SK-N-SH (cell line): Measurements from ENCODE around the gene BICC1. TPM values are rescaled to one million over a fixed set of nuclear protein-coding genes. Genes with fewer than 3 reads are reported as not detected.

Source experiments
- CTCF ChIA-PET: fragments of 300-600, 350-600 bp; formaldehyde crosslinking; extraction: SDS; loops from one replicate; lab custom pipeline; 2021; lab: Yijun Ruan, JAX
- POLR2A ChIA-PET: fragments of 350-600 bp; sonication (Branson Sonifier 250); formaldehyde crosslinking; extraction: SDS; loops from one replicate; lab custom pipeline; 2020; ENCODE audit warnings: antibody characterized with exemption, inconsistent platforms; lab: Yijun Ruan, JAX
- DNase-seq: peaks from one replicate; pipeline ENCODE4 v3.0.0; 2012
- H2AFZ ChIP-seq: fragments of 200-600 bp; sonication (generic); 2 replicates; pipeline ENCODE4 v1.8.1; 2016; ENCODE audit warnings: antibody characterized with exemption, mild to moderate bottlenecking, low read depth
- H3F3A ChIP-seq: fragments of 200-600 bp; sonication (generic); replicated peaks from 2 replicates; pipeline ENCODE3; 2016; ENCODE audit warnings: antibody characterized with exemption, mild to moderate bottlenecking; ENCODE audit not compliant: insufficient read depth
- H3K27ac ChIP-seq, 2 experiments: fragments of 200-500 bp in 1 of 2; fragments of 200-600 bp in 1 of 2; sonication (Bioruptor generic) in 1 of 2; sonication (generic), shearing (Covaris generic) in 1 of 2; 2 replicates each; pipeline versions ENCODE4 v1.5.1 to v1.6.1; 2014 to 2016; ENCODE audit warnings: low read depth in 2 of 2, inconsistent platforms in 1 of 2, low read length in 1 of 2, mild to moderate bottlenecking in 1 of 2, mixed read lengths in 1 of 2
- H3K27me3 ChIP-seq: fragments of 200-600 bp; sonication (generic), shearing (Covaris generic); 2 replicates; pipeline ENCODE4 v1.6.1; 2016; ENCODE audit warnings: mixed run types; ENCODE audit not compliant: insufficient read depth
- H3K36me3 ChIP-seq, 2 experiments: fragments of 200-500 bp in 1 of 2; fragments of 200-600 bp in 1 of 2; sonication (Bioruptor generic) in 1 of 2; sonication (generic) in 1 of 2; replicated peaks in 1 of 2; 2 replicates each; pipeline versions ENCODE3 to v1.5.1; 2014 to 2016; ENCODE audit warnings: low read length in 1 of 2, mild to moderate bottlenecking in 1 of 2; ENCODE audit not compliant: insufficient read depth in 2 of 2, control insufficient read depth in 1 of 2
- H3K4me1 ChIP-seq, 2 experiments: fragments of 200-500 bp in 1 of 2; fragments of 200-600 bp in 1 of 2; sonication (Bioruptor generic) in 1 of 2; sonication (generic), shearing (Covaris generic) in 1 of 2; 2 replicates each; pipeline versions ENCODE4 v1.5.1 to v1.6.1; 2014 to 2016; ENCODE audit warnings: low read depth in 1 of 2, low read length in 1 of 2, mixed run types in 1 of 2; ENCODE audit not compliant: insufficient read depth in 2 of 2, control insufficient read depth in 1 of 2
- H3K4me2 ChIP-seq: fragments of 200-600 bp; sonication (generic), shearing (Covaris generic); 2 replicates; pipeline ENCODE4 v1.6.1; 2017; ENCODE audit warnings: mixed run types
- H3K4me3 ChIP-seq, 2 experiments: fragments of 200-500 bp in 1 of 2; fragments of 200-600 bp in 1 of 2; sonication (Bioruptor generic) in 1 of 2; sonication (generic), shearing (Covaris generic) in 1 of 2; 2 replicates each; pipeline versions ENCODE4 v1.5.1 to v1.8.1; 2014 to 2016; ENCODE audit warnings: low read depth in 2 of 2, inconsistent platforms in 1 of 2, low read length in 1 of 2, mild to moderate bottlenecking in 1 of 2, mixed read lengths in 1 of 2, moderate library complexity in 1 of 2
- H3K79me2 ChIP-seq: fragments of 200-600 bp; sonication (generic); 2 replicates; pipeline ENCODE4 v1.8.1; 2017; ENCODE audit warnings: mild to moderate bottlenecking; ENCODE audit not compliant: insufficient read depth
- H3K9ac ChIP-seq: fragments of 200-600 bp; sonication (generic); 2 replicates; pipeline ENCODE4 v1.6.1; 2017; ENCODE audit warnings: mixed run types
- H3K9me2 ChIP-seq: fragments of 200-600 bp; sonication (generic); 2 replicates; pipeline ENCODE4 v1.6.1; 2017; ENCODE audit warnings: mixed run types
- H3K9me3 ChIP-seq: fragments of 200-600 bp; sonication (generic); 2 replicates; pipeline ENCODE4 v1.6.1; 2017; ENCODE audit warnings: mixed run types, mild to moderate bottlenecking, moderate library complexity
- H4K20me1 ChIP-seq: fragments of 200-600 bp; sonication (generic); 2 replicates; pipeline ENCODE4 v1.6.1; 2017; ENCODE audit warnings: mild to moderate bottlenecking, mixed run types; ENCODE audit not compliant: insufficient read depth
- CHD2 ChIP-seq: fragments of 150-350 bp; IDR thresholded peaks from 2 replicates; pipeline ENCODE4 v1.6.1; 2018; ENCODE audit warnings: low read length; ENCODE audit not compliant: partially characterized antibody
- EP300 ChIP-seq, 2 experiments: IDR thresholded peaks; 2 replicates each; pipeline versions ENCODE4 v1.4.0 to v1.6.1; 2012; ENCODE audit warnings: borderline replicate concordance in 1 of 2, low read depth in 1 of 2, low read length in 1 of 2
- FOXJ3 ChIP-seq: sonication (generic); formaldehyde crosslinking; IDR thresholded peaks from 2 replicates; pipeline ENCODE4 v1.5.1; 2020; ENCODE audit warnings: mild to moderate bottlenecking, missing genetic modification reagents
- FOXM1 ChIP-seq: IDR thresholded peaks from 2 replicates; pipeline ENCODE4 v1.4.0; 2012; ENCODE audit warnings: low read depth, mild to moderate bottlenecking
- GATA2 ChIP-seq: sonication (generic); formaldehyde crosslinking; IDR thresholded peaks from 2 replicates; pipeline ENCODE4 v1.5.0; 2020; ENCODE audit warnings: mild to moderate bottlenecking, missing genetic modification reagents
- NFIC ChIP-seq: IDR thresholded peaks from 2 replicates; pipeline ENCODE4 v1.4.0; 2012; ENCODE audit warnings: borderline replicate concordance
- NRF1 ChIP-seq: IDR thresholded peaks from 2 replicates; pipeline ENCODE4 v1.6.1; 2012; ENCODE audit warnings: low read depth, mild to moderate bottlenecking, low read length
- RAD21 ChIP-seq: IDR thresholded peaks from 2 replicates; pipeline ENCODE4 v1.6.1; 2012; ENCODE audit warnings: mild to moderate bottlenecking, low read length
- RCOR1 ChIP-seq: fragments of 150-350 bp; IDR thresholded peaks from 2 replicates; pipeline ENCODE4 v1.6.1; 2017; ENCODE audit warnings: antibody characterized with exemption, low read length
- RXRA ChIP-seq: IDR thresholded peaks from 2 replicates; pipeline ENCODE4 v1.4.0; 2012; ENCODE audit warnings: low read depth, mild to moderate bottlenecking, borderline replicate concordance
- SMC3 ChIP-seq: IDR thresholded peaks from 2 replicates; pipeline ENCODE4 v1.6.1; 2012; ENCODE audit warnings: low read depth, low read length, improper control_type of control experiment
- TAF1 ChIP-seq: IDR thresholded peaks from 2 replicates; pipeline ENCODE4 v1.6.1; 2012; ENCODE audit warnings: low read depth, mild to moderate bottlenecking, low read length, moderate library complexity, borderline replicate concordance
- YY1 ChIP-seq: IDR thresholded peaks from 2 replicates; pipeline ENCODE4 v1.4.0; 2012; ENCODE audit warnings: low read depth, mild to moderate bottlenecking
- WGBS: methylation state at CpG from one replicate; pipeline ENCODE4 v1.1.6; 2017; ENCODE audit warnings: low lambda C conversion rate; 5-methylcytosine and 5-hydroxymethylcytosine counted together
- polyA plus RNA-seq, 3 experiments: library from polyadenylated mRNA; depleted of rRNA; stranded (reverse); fragments of >200 nt; gene quantifications; 2 replicates each; pipeline ENCODE4 v1.2.3, GENCODE V29; 2012
- TF ChIP-seq, protein P1 (sequence below): IDR thresholded peaks from 2 replicates; pipeline ENCODE4 v1.6.1; 2012; ENCODE audit warnings: mild to moderate bottlenecking, low read depth, low read length, moderate library complexity
- TF ChIP-seq, protein P2 (sequence below): fragments of 150-350 bp; IDR thresholded peaks from 2 replicates; pipeline ENCODE4 v1.6.1; 2016; ENCODE audit warnings: mild to moderate bottlenecking, low read depth, low read length
- TF ChIP-seq, protein P3 (sequence below): IDR thresholded peaks from 2 replicates; pipeline ENCODE4 v1.4.0; 2012; ENCODE audit warnings: low read depth, borderline replicate concordance
- TF ChIP-seq, protein P4 (sequence below): fragments of 200-600 bp; sonication (generic); IDR thresholded peaks from 2 replicates; pipeline ENCODE4 v1.6.1; 2017; ENCODE audit warnings: antibody characterized with exemption, mild to moderate bottlenecking, moderate library complexity
- TF ChIP-seq, protein P5 (sequence below): IDR thresholded peaks from 2 replicates; pipeline ENCODE4 v1.4.0; 2012; ENCODE audit warnings: low read depth, borderline replicate concordance

The BICC1 gene
- polyA plus RNA-seq, 1 of the 3 experiments (the other 2 are of a cell fraction), result 1.5 TPM

DNA sequence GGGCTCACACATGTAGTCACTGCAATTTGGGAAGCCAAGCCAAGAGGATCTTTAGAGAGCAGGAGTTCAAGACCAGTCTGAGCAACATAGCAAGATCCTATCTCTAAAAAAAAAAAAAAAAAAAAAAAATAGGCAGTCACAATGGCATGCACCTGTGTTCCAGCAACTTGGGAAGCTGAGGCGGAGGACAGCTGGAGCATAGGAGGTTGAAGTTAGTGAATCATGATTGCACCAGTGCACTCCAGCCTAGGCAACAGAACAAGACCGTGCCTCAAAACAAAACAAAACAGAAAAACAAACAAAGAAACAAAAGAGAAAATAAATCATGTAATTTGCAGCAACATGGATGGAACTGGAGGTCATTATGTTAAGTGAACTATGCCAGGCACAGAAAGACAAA is 33.6 kb upstream of the BICC1 start (continued):
- TF ChIP-seq, protein P1, sequence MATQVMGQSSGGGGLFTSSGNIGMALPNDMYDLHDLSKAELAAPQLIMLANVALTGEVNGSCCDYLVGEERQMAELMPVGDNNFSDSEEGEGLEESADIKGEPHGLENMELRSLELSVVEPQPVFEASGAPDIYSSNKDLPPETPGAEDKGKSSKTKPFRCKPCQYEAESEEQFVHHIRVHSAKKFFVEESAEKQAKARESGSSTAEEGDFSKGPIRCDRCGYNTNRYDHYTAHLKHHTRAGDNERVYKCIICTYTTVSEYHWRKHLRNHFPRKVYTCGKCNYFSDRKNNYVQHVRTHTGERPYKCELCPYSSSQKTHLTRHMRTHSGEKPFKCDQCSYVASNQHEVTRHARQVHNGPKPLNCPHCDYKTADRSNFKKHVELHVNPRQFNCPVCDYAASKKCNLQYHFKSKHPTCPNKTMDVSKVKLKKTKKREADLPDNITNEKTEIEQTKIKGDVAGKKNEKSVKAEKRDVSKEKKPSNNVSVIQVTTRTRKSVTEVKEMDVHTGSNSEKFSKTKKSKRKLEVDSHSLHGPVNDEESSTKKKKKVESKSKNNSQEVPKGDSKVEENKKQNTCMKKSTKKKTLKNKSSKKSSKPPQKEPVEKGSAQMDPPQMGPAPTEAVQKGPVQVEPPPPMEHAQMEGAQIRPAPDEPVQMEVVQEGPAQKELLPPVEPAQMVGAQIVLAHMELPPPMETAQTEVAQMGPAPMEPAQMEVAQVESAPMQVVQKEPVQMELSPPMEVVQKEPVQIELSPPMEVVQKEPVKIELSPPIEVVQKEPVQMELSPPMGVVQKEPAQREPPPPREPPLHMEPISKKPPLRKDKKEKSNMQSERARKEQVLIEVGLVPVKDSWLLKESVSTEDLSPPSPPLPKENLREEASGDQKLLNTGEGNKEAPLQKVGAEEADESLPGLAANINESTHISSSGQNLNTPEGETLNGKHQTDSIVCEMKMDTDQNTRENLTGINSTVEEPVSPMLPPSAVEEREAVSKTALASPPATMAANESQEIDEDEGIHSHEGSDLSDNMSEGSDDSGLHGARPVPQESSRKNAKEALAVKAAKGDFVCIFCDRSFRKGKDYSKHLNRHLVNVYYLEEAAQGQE, result no peak
- TF ChIP-seq, protein P2, sequence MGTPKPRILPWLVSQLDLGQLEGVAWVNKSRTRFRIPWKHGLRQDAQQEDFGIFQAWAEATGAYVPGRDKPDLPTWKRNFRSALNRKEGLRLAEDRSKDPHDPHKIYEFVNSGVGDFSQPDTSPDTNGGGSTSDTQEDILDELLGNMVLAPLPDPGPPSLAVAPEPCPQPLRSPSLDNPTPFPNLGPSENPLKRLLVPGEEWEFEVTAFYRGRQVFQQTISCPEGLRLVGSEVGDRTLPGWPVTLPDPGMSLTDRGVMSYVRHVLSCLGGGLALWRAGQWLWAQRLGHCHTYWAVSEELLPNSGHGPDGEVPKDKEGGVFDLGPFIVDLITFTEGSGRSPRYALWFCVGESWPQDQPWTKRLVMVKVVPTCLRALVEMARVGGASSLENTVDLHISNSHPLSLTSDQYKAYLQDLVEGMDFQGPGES, result no peak
- TF ChIP-seq, all 33 proteins: peak for 0

DNA sequence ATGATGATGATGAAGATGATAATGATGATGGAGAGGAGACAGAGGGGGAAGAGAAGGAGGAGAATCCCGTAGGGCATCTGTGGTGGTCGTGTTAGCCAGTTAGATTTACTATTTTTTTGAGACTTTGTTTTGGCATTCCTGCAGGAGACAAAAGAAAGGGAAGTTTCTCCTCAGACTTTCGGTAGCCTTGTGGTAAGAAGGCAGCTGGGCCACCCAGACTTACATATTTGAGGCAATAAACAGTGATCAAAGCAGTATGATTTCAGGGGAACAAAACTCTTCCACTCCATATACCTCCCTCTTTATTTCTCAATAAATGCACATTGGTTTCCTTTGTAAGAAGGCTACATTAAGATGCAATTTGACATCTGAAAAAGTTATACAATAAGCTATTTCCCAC is 32.4 kb upstream of the BICC1 start:
- Histone ChIP-seq H3K9me3 (no peaks in the 10 kb centered on the region), H3K79me2 (no peaks in the 10 kb centered on the region), H3K27me3 (no peaks in the 10 kb centered on the region), H3K9me2 (no peaks in the 10 kb centered on the region), H4K20me1 (no peaks in the 10 kb centered on the region), H3K9ac (no peak overlapping the region), H2AFZ (no peak overlapping the region), H3K4me2 (no peak overlapping the region), H3K4me3 (no peak overlapping the region), H3K27ac (no peak overlapping the region), H3F3A (peaks cover 15% of the 10 kb centered on the region), H3K36me3 (no peaks in the 10 kb centered on the region), H3K4me1 (peaks cover 0 to 20% of the 10 kb centered on the region in 2 experiments; a peak in 2 of 4 replicates)
- ChIA-PET CTCF (interaction anchor here (0.6 kb wide), 1 partner anchor 268 kb away, joined by 3 read pairs; no protein-coding TSS in a partner anchor), POLR2A (interaction anchor here (0.7 kb wide), 1 partner anchor 1463 kb away, joined by 3 read pairs; no protein-coding TSS in a partner anchor)
- WGBS, result 65% methylated on average over 3 of the region's 3 CpGs
- no peak for DNase-seq
- no peak for TF ChIP-seq RAD21
- TF ChIP-seq NRF1, result no peak
- no peak for TF ChIP-seq NFIC
- no peak for TF ChIP-seq SMC3
- TF ChIP-seq, protein P3, sequence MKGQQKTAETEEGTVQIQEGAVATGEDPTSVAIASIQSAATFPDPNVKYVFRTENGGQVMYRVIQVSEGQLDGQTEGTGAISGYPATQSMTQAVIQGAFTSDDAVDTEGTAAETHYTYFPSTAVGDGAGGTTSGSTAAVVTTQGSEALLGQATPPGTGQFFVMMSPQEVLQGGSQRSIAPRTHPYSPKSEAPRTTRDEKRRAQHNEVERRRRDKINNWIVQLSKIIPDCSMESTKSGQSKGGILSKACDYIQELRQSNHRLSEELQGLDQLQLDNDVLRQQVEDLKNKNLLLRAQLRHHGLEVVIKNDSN, result no peak
- TF ChIP-seq GATA2 (CRISPR knock-in tag), result no peak
- TF ChIP-seq EP300 (IDR thresholded peaks at IDR 0.05; ENCODE audit: borderline replicate concordance in 1 of 2, low read depth in 1 of 2, low read length in 1 of 2), result no peak
- TF ChIP-seq CHD2, result no peak
- no peak for TF ChIP-seq RXRA
- TF ChIP-seq, protein P4, sequence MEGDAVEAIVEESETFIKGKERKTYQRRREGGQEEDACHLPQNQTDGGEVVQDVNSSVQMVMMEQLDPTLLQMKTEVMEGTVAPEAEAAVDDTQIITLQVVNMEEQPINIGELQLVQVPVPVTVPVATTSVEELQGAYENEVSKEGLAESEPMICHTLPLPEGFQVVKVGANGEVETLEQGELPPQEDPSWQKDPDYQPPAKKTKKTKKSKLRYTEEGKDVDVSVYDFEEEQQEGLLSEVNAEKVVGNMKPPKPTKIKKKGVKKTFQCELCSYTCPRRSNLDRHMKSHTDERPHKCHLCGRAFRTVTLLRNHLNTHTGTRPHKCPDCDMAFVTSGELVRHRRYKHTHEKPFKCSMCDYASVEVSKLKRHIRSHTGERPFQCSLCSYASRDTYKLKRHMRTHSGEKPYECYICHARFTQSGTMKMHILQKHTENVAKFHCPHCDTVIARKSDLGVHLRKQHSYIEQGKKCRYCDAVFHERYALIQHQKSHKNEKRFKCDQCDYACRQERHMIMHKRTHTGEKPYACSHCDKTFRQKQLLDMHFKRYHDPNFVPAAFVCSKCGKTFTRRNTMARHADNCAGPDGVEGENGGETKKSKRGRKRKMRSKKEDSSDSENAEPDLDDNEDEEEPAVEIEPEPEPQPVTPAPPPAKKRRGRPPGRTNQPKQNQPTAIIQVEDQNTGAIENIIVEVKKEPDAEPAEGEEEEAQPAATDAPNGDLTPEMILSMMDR, result no peak
- no peak for TF ChIP-seq FOXJ3 (CRISPR knock-in tag)
- TF ChIP-seq, protein P5, sequence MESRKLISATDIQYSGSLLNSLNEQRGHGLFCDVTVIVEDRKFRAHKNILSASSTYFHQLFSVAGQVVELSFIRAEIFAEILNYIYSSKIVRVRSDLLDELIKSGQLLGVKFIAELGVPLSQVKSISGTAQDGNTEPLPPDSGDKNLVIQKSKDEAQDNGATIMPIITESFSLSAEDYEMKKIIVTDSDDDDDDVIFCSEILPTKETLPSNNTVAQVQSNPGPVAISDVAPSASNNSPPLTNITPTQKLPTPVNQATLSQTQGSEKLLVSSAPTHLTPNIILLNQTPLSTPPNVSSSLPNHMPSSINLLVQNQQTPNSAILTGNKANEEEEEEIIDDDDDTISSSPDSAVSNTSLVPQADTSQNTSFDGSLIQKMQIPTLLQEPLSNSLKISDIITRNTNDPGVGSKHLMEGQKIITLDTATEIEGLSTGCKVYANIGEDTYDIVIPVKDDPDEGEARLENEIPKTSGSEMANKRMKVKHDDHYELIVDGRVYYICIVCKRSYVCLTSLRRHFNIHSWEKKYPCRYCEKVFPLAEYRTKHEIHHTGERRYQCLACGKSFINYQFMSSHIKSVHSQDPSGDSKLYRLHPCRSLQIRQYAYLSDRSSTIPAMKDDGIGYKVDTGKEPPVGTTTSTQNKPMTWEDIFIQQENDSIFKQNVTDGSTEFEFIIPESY, result no peak
- no peak for TF ChIP-seq RCOR1
- no peak for TF ChIP-seq FOXM1
- no peak for TF ChIP-seq YY1
- TF ChIP-seq, protein P1, result no peak
- no peak for TF ChIP-seq TAF1
